HUES48 (cell line): ENCODE data around the gene HS6ST1.
"Not testable (repeated sequence)": the region's sequence is repeated elsewhere in the genome, so short reads cannot be mapped to it uniquely, and the experiment has no call there.

Experiments
- H3K27ac ChIP-seq: one replicate; pipeline ENCODE4 v1.7.0; 2013; ENCODE audit warnings: low read depth, low read length, inconsistent platforms
- H3K27me3 ChIP-seq: 2 replicates; pipeline ENCODE4 v1.6.1; 2013; ENCODE audit warnings: mild to moderate bottlenecking, low read length; ENCODE audit not compliant: control insufficient read depth, insufficient read depth
- H3K36me3 ChIP-seq: 2 replicates; pipeline ENCODE4 v1.6.1; 2013; ENCODE audit warnings: low read length; ENCODE audit not compliant: control insufficient read depth, insufficient read depth
- H3K4me1 ChIP-seq: 2 replicates; pipeline ENCODE4 v1.6.1; 2013; ENCODE audit warnings: mild to moderate bottlenecking, low read length; ENCODE audit not compliant: control insufficient read depth, insufficient read depth
- H3K4me3 ChIP-seq: 2 replicates; pipeline ENCODE4 v1.5.1; 2013; ENCODE audit warnings: mild to moderate bottlenecking, low read depth, low read length
- H3K9ac ChIP-seq: 2 replicates; pipeline ENCODE4 v1.6.1; 2013; ENCODE audit warnings: mild to moderate bottlenecking, low read depth, low read length, moderate library complexity
- H3K9me3 ChIP-seq: 2 replicates; pipeline ENCODE4 v1.6.1; 2013; ENCODE audit warnings: low read length; ENCODE audit not compliant: control insufficient read depth, insufficient read depth

Gene HS6ST1

GRCh38 chr2:128260239-128261138 is 58.2 kb downstream of the HS6ST1 start:
- no peaks in the 10 kb centered on the region for H3K27me3 ChIP-seq
- peak overlapping the region; percentile 70 for H3K9ac ChIP-seq
- no peaks in the 10 kb centered on the region for H3K9me3 ChIP-seq
- H3K27ac ChIP-seq = peak overlapping the region; percentile 96
- no peak overlapping the region for H3K4me3 ChIP-seq
- peaks cover 18% of the 10 kb centered on the region for H3K4me1 ChIP-seq
- H3K36me3 ChIP-seq = peaks cover 4% of the 10 kb centered on the region; the same call in 1 of the 2 replicates

- Histone ChIP-seq H3K27ac (no peak overlapping the region), H3K9me3 (no peaks in the 10 kb centered on the region), H3K9ac (no peak overlapping the region), H3K4me3 (no peak overlapping the region), H3K4me1 (peaks cover 18% of the 10 kb centered on the region), H3K27me3 (no peaks in the 10 kb centered on the region; the same call in 1 of the 2 replicates), H3K36me3 (no peaks in the 10 kb centered on the region)
Observed at GRCh38 chr2:128259585-128259984, 59.1 kb downstream of the HS6ST1 start.

- no peaks in the 10 kb centered on the region; the same call in 1 of the 2 replicates for H3K27me3 ChIP-seq
- no peaks in the 10 kb centered on the region for H3K9me3 ChIP-seq
- no peak overlapping the region for H3K27ac ChIP-seq
- H3K4me1 ChIP-seq = peaks cover 18% of the 10 kb centered on the region
- H3K4me3 ChIP-seq = no peak overlapping the region
- H3K9ac ChIP-seq = no peak overlapping the region
- no peaks in the 10 kb centered on the region for H3K36me3 ChIP-seq
Observed at GRCh38 chr2:128258218-128258617, 60.5 kb downstream of the HS6ST1 start.

DNA sequence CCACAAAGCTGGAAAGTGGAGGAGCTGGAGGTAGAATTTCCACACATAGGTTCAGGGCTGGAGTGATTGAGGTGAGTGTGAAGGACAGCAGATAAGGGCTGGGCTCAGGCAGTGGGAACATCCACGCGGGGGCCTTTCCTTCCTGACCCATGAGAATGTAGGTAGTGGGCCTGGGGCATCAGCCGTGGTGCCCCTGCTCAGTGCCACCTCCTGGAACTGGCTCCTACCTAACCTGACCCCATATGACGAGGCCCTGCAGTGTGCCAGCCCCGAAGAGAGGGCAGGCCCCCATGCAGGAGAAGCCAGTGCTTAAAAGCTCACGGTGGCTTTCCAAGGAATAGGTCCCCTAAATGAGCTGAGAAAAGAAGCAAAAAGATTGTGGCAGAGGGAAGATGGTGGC is 66.2 kb downstream of the HS6ST1 start:
- no peak overlapping the region for H3K9ac ChIP-seq
- H3K9me3 ChIP-seq = no peaks in the 10 kb centered on the region
- H3K36me3 ChIP-seq = no peaks in the 10 kb centered on the region
- H3K4me3 ChIP-seq = no peak overlapping the region
- H3K27me3 ChIP-seq = no peaks in the 10 kb centered on the region; the same call in 1 of the 2 replicates
- H3K4me1 ChIP-seq = no peaks in the 10 kb centered on the region
- no peak overlapping the region for H3K27ac ChIP-seq

DNA sequence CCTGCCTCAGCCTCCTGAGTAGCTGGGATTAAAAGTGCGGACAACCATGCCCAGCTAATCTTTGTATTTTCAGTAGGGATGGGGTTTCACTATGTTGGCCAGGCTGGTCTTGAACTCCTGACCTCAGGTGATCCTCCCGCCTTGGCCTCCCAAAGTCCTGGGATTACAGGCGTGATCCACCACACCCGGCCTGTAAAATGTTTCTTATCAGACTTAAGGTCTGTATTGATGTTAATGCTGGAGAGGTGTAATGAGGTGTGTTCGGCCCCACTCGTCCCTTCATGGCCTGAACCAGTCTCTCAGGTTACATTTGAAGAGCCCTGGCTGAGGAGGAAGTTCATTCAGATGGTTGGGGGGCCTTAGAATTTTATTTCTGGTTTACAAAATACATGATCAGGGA is 66.6 kb downstream of the HS6ST1 start:
- not testable (repeated sequence) for H3K4me1 ChIP-seq, H3K27me3 ChIP-seq, H3K9me3 ChIP-seq, H3K9ac ChIP-seq, H3K4me3 ChIP-seq, H3K27ac ChIP-seq, H3K36me3 ChIP-seq

DNA sequence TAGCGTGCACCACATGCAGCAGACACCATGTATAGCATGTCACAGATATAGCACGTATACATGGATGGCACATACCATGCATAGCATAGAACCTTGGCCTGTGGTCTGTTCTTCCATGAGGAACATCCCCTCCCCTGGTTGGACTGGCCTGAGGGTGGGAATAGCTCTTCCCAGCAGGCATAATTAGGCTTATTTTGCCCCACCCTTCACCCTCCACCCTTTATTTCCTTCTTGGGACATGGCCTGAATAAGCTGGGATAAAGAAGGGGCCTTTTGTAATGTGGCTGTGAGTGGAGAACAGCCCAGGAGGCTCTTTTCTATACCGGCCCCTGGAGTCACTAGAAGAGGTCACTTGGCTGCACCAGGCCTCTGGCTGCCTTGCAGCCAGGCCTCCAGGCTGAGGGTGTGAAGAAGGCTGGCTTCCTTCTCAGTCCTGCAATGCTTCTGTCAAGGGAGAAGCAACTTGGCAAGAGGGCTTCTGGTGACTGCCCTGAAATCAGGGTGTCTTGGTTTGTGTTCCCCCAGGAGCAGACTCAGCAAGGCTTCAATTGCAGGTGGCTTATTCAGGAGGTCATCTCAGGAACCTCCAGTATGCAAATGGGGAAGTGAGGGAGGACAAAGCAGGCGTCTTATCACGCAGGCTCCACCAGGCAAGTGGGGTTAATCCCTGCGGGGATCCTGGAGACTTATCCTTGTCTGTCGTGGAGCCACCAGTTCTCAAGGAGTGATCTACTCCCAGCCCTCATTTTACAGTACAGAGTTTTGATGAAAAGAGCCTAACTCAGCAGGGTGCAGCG is 68.2 kb downstream of the HS6ST1 start:
- Histone ChIP-seq H3K36me3 (no peaks in the 10 kb centered on the region), H3K4me1 (no peaks in the 10 kb centered on the region), H3K9ac (no peak overlapping the region), H3K4me3 (no peak overlapping the region), H3K27ac (no peak overlapping the region), H3K9me3 (no peaks in the 10 kb centered on the region), H3K27me3 (no peaks in the 10 kb centered on the region; the same call in 1 of the 2 replicates)

DNA sequence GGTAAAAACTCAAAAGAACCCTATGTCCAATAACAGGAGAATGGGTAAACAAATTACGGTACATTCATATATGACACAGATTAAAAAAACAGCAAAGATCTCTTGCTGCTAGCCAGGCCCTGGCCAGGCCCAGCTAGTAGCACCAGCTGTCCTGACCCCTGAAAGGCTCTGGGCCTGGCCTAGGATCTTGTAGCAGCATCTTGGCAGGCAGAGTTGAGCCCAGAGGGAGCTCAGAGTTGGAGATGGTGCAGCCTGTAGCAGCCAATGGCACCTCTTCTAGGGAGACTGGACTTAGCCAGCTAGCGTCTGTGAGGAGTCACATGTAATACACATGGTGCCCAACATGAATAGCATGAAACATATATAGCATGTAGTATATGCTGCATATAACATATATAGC is 69.1 kb downstream of the HS6ST1 start:
- Histone ChIP-seq H3K4me1 (no peaks in the 10 kb centered on the region), H3K27me3 (no peaks in the 10 kb centered on the region), H3K9ac (no peak overlapping the region), H3K9me3 (no peaks in the 10 kb centered on the region), H3K36me3 (no peaks in the 10 kb centered on the region), H3K27ac (no peak overlapping the region), H3K4me3 (no peak overlapping the region)

GRCh38 chr2:128245813-128246212 is 72.9 kb downstream of the HS6ST1 start:
- Histone ChIP-seq H3K9me3 (no peaks in the 10 kb centered on the region), H3K4me1 (no peaks in the 10 kb centered on the region), H3K27ac (no peak overlapping the region), H3K27me3 (no peaks in the 10 kb centered on the region), H3K36me3 (no peaks in the 10 kb centered on the region), H3K9ac (no peak overlapping the region), H3K4me3 (no peak overlapping the region)

DNA sequence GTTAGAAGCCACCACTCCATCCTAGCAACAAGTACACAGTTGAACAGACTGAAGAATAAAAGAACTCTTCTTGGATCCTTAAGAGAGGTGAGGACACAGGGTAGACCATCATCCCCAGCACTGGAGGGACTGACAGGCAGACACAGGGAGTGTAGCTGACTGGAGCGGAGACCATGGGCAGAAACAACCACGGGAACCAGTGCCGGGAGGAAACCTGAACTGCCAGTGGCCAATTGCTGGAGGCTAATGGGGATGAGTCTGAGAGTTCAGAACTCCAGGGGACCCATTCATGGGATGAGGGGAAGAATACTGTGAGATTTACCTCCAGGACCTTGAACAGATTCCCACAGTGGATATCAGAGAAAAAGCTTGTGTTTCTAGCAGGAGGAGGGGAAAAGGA is 76.8 kb downstream of the HS6ST1 start:
- H3K27me3 ChIP-seq = no peaks in the 10 kb centered on the region
- H3K36me3 ChIP-seq = no peaks in the 10 kb centered on the region
- H3K9ac ChIP-seq = no peak overlapping the region
- no peak overlapping the region for H3K4me3 ChIP-seq
- H3K27ac ChIP-seq = no peak overlapping the region
- H3K9me3 ChIP-seq = no peaks in the 10 kb centered on the region
- no peaks in the 10 kb centered on the region for H3K4me1 ChIP-seq

DNA sequence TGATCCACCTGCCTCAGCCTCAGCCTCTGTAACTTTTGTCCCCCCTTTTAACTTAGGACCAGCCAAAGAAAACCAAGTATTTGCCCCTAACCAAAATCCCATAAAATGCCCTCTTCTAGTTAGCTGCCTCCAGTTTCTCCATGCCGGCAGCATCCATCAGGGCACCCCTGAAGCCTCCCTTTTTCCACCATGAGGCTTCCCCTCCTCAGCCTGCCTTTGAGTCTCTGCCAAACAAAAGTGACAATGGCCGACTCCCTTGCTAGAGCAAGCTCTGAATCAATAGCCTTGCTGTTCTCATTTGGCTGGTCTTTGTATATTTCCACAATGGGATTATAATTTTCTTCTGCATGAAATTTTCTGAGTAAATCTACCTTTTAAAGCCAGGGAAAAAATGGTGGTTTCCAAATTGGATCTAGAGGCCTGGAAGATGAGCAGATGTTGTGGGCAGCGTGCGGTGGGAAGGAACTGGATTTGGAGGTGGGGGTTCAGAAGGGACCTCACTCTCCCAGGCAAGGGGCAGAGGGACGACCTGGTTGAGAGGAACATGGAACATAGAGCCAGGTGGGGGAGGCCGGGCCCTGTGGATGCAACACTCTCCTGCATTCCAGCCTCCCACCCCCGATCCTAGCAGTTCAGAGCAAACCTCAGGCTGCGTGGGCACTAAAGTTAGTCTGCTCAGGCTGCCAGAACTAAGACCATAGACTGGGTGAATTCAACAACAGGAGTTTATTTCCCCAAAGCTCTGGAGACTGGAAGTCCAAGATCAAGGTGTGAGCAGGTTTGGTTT is 80.6 kb downstream of the HS6ST1 start:
- Histone ChIP-seq H3K4me1 (peaks cover 3% of the 10 kb centered on the region; the same call in 1 of the 2 replicates), H3K27ac (no peak overlapping the region), H3K9ac (no peak overlapping the region), H3K4me3 (no peak overlapping the region), H3K9me3 (no peaks in the 10 kb centered on the region), H3K27me3 (peaks cover 6% of the 10 kb centered on the region), H3K36me3 (no peaks in the 10 kb centered on the region)
